Cardiac muscle cell (in vitro differentiated cells and primary cell): ENCODE results near the gene SV2C. TPM values are rescaled to one million over a fixed set of nuclear protein-coding genes. Genes with fewer than 3 reads are reported as not detected.

Experiments
- DNase-seq, 2 donors: peaks; one replicate each; pipeline versions ENCODE4 v3.0.0 to v3.0.0-alpha.2; 2010 to 2017; ENCODE audit warnings: low read depth in 1 of 2, low spot score in 1 of 2
- H3K27ac ChIP-seq: fragments of 200-600 bp; sonication (generic); 2 replicates; pipeline ENCODE4 v1.5.1; 2016
- H3K27me3 ChIP-seq: fragments of 200-600 bp; sonication (generic); 2 replicates; pipeline ENCODE4 v1.6.0; 2016; ENCODE audit warnings: control low read depth
- H3K36me3 ChIP-seq: fragments of 200-600 bp; sonication (generic); 2 replicates; pipeline ENCODE4 v1.5.1; 2016; ENCODE audit warnings: control low read depth
- H3K4me1 ChIP-seq: fragments of 200-600 bp; sonication (generic); 2 replicates; pipeline ENCODE4 v1.8.1; 2017; ENCODE audit warnings: low read depth, mild to moderate bottlenecking, mixed run types
- H3K4me3 ChIP-seq: fragments of 200-600 bp; sonication (generic); 2 replicates; pipeline ENCODE4 v1.5.1; 2016; ENCODE audit warnings: mild to moderate bottlenecking
- H3K9me3 ChIP-seq: fragments of 200-600 bp; sonication (generic); 2 replicates; pipeline ENCODE4 v1.5.1; 2017; ENCODE audit warnings: low read depth, mild to moderate bottlenecking, control low read depth
- polyA plus RNA-seq: library from polyadenylated mRNA; unstranded; fragments of >200 nt; fragmentation: Nextera tagmentation; extraction: Ambion mirVana; gene quantifications from 2 replicates; pipeline ENCODE4 v1.2.1, GENCODE V29; 2016
- total RNA-seq: library from RNA; depleted of rRNA; stranded (reverse); fragments of >200 nt; gene quantifications from 2 replicates; pipeline ENCODE4 v1.2.3, GENCODE V29; 2016
- TF ChIP-seq, protein P1 (sequence below): IDR thresholded peaks from 2 replicates; pipeline ENCODE4 v1.5.1; 2012; ENCODE audit warnings: low read depth, mild to moderate bottlenecking, low read length

The SV2C gene
- total and polyA plus RNA-seq, 2 experiments from 2014 or later, result 0.13 to 0.24 TPM

DNA sequence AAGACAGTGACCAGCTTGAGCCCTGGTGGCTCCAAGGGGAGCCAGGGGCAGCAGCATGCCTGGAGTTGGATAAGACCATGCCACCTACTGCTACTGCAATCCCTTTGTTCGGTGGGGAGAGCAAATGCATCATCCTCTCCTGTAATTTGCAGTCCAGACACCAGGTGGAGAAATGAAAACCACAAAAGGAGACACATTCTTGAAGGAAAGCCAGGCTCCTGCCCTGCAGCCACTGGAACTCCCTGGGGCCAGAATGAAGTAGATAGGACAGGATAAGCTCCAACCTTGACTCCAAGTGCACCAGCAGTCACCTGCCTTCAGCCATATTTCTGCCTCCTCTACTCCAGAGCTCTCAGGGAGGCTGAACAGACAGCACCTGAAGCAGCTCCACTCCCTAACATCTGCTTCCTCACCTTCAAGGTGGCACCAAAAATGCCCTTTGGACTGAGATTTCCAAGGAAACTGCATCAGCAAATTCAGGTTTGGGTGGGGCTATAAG lies 254.8 kb downstream of the SV2C start:
- no peaks in the 10 kb centered on the region for H3K4me1 ChIP-seq
- no peaks in the 10 kb centered on the region for H3K36me3 ChIP-seq
- no peaks in the 10 kb centered on the region for H3K9me3 ChIP-seq
- TF ChIP-seq, protein P1, sequence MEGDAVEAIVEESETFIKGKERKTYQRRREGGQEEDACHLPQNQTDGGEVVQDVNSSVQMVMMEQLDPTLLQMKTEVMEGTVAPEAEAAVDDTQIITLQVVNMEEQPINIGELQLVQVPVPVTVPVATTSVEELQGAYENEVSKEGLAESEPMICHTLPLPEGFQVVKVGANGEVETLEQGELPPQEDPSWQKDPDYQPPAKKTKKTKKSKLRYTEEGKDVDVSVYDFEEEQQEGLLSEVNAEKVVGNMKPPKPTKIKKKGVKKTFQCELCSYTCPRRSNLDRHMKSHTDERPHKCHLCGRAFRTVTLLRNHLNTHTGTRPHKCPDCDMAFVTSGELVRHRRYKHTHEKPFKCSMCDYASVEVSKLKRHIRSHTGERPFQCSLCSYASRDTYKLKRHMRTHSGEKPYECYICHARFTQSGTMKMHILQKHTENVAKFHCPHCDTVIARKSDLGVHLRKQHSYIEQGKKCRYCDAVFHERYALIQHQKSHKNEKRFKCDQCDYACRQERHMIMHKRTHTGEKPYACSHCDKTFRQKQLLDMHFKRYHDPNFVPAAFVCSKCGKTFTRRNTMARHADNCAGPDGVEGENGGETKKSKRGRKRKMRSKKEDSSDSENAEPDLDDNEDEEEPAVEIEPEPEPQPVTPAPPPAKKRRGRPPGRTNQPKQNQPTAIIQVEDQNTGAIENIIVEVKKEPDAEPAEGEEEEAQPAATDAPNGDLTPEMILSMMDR, result peak; percentile 30
- no peak overlapping the region for H3K4me3 ChIP-seq
- no peaks in the 10 kb centered on the region for H3K27me3 ChIP-seq
- DNase-seq, result peak; percentile 45 to 65
- no peak overlapping the region for H3K27ac ChIP-seq

DNA sequence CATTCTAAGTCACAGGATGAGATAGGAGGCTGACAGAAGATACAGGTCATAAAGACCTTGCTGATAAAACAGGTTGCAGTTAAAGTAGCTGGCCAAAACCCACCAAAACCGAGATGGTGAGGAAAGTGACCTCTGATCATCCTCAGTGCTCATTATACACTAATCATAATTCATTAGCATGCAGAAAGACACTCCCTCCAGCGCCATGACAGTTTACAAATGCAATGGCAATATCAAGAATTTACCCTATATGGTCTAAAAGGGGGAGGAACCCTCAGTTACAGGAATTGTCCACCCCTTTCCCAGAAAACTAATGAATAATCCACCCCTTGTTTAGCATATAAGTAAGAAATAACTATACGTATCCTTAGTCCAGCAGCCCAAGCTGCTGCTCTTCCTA lies 256.7 kb downstream of the SV2C start:
- no peaks in the 10 kb centered on the region for H3K9me3 ChIP-seq
- no peak overlapping the region for H3K27ac ChIP-seq
- H3K4me3 ChIP-seq, result no peak overlapping the region
- DNase-seq, result no peak
- H3K27me3 ChIP-seq, result no peaks in the 10 kb centered on the region
- H3K4me1 ChIP-seq, result no peaks in the 10 kb centered on the region
- H3K36me3 ChIP-seq, result no peaks in the 10 kb centered on the region
- TF ChIP-seq, protein P1, result no peak

- Histone ChIP-seq H3K9me3 (no peaks in the 10 kb centered on the region), H3K27me3 (no peaks in the 10 kb centered on the region), H3K4me3 (no peak overlapping the region), H3K36me3 (no peaks in the 10 kb centered on the region), H3K27ac (no peak overlapping the region), H3K4me1 (no peaks in the 10 kb centered on the region)
- TF ChIP-seq, protein P1, result no peak
- no peak for DNase-seq
Measured at GRCh38 chr5:76341651-76342334, 258.6 kb downstream of the SV2C start.

- DNase-seq, result no peak
Measured at GRCh38 chr5:76342474-76342873, 259.3 kb downstream of the SV2C start.

GRCh38 chr5:76345582-76345981 lies 262.4 kb downstream of the SV2C start:
- Histone ChIP-seq H3K27ac (no peak overlapping the region), H3K4me3 (no peak overlapping the region), H3K27me3 (no peaks in the 10 kb centered on the region), H3K4me1 (no peaks in the 10 kb centered on the region), H3K9me3 (no peaks in the 10 kb centered on the region), H3K36me3 (no peaks in the 10 kb centered on the region)
- DNase-seq, result no peak
- TF ChIP-seq, protein P1, result no peak

More at GRCh38 chr5:76342474-76342873, 259.3 kb downstream of the SV2C start:
- H3K27ac ChIP-seq, result no peak overlapping the region
- H3K36me3 ChIP-seq, result no peaks in the 10 kb centered on the region
- H3K4me3 ChIP-seq, result no peak overlapping the region
- TF ChIP-seq, protein P1, result no peak
- H3K27me3 ChIP-seq, result no peaks in the 10 kb centered on the region
- no peaks in the 10 kb centered on the region for H3K4me1 ChIP-seq
- no peaks in the 10 kb centered on the region for H3K9me3 ChIP-seq
